ENCODE results near the gene VPS39.

DNA sequence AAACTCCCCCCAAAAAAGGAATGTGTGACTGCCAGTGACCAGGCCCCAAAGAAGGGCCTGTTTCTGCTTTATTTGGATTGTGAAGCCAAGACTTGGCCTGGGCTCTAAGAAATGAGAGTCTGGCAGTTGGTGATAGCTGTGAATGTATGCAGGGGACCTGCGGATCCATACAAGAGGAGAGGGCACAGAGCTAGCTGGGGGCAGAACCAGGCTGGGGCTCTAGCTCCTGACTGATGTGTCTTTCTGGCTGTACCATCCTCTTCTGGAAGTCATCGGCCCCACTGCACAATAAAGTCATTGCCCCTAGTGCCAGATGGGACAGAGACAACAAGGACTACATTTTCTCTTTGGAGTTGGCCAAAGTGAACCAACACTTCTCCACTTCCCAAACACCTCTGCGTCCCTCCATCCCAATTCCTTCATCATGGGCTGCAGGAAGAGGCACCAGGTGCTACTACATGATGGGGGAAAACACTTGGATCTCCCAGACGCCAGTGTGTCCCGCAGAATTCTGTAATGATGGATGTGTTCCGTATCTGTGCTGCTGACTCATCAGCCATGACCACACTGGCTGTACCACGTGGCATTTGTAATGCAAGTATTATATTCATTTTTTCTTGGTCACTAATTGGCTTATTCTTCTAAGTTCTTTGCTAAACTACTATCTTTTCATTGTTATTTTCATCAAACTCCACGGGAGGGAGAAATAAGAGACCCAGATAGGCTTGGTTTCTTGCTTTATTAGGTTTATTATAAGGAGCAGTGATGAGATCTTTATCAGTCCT lies 49.9 kb downstream of the VPS39 start:
- TF ChIP-seq, protein P1, sequence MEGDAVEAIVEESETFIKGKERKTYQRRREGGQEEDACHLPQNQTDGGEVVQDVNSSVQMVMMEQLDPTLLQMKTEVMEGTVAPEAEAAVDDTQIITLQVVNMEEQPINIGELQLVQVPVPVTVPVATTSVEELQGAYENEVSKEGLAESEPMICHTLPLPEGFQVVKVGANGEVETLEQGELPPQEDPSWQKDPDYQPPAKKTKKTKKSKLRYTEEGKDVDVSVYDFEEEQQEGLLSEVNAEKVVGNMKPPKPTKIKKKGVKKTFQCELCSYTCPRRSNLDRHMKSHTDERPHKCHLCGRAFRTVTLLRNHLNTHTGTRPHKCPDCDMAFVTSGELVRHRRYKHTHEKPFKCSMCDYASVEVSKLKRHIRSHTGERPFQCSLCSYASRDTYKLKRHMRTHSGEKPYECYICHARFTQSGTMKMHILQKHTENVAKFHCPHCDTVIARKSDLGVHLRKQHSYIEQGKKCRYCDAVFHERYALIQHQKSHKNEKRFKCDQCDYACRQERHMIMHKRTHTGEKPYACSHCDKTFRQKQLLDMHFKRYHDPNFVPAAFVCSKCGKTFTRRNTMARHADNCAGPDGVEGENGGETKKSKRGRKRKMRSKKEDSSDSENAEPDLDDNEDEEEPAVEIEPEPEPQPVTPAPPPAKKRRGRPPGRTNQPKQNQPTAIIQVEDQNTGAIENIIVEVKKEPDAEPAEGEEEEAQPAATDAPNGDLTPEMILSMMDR (IDR thresholded peaks at IDR 0.05): no peak
- TF ChIP-seq POLR2A (IDR thresholded peaks at IDR 0.05): no peak
